ENCODE measurements around the gene AEBP1.

DNA sequence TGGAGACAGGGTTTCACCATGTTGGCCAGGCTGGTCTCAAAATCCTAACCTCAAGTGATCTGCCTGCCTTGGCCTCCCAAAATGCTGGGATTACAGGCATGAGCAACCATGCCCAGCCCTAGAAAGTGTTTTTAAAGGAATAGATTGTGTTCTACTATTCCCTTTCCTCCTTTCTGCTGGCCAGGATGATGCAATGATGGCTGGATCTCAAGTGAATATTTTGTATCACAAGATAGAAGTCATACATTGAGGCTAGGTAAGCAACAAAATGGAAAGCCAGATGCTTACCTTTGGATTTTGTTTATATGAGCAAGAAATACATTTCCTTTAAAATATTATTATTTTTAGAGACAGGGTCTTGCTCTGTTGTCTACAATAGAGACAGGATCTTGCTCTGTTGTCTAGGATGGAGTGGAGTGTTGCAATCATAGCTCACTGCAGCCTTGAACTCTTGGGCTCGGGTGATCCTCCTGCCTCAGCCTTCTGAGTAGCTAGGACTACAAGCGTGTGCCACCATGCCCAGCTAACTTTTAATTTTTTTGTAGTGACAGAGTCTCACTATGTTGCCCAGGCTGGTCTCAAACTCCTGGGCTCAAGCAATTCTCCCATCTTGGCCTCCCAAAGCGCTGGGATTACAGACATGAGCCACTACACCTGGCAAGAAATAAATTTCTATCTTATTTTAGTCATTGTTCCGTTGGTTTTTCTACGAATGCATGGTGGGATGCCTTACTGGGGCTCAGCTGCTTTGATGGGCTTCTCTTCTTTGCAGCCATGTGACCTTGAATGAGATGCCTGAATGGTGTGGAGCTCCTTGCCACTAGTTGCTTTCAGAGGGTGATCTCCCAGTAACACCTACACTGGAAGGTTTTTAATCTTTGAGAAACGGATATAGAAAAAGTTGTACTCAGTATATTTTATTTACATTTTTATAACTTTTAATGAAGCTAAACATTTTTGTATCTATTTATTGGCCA, 5.8 kb upstream of the AEBP1 start:
- TF ChIP-seq, protein P1, sequence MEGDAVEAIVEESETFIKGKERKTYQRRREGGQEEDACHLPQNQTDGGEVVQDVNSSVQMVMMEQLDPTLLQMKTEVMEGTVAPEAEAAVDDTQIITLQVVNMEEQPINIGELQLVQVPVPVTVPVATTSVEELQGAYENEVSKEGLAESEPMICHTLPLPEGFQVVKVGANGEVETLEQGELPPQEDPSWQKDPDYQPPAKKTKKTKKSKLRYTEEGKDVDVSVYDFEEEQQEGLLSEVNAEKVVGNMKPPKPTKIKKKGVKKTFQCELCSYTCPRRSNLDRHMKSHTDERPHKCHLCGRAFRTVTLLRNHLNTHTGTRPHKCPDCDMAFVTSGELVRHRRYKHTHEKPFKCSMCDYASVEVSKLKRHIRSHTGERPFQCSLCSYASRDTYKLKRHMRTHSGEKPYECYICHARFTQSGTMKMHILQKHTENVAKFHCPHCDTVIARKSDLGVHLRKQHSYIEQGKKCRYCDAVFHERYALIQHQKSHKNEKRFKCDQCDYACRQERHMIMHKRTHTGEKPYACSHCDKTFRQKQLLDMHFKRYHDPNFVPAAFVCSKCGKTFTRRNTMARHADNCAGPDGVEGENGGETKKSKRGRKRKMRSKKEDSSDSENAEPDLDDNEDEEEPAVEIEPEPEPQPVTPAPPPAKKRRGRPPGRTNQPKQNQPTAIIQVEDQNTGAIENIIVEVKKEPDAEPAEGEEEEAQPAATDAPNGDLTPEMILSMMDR (IDR thresholded peaks at IDR 0.05), result no peak
- TF ChIP-seq POLR2AphosphoS5 (IDR thresholded peaks at IDR 0.05) (no peak), EP300 (IDR thresholded peaks at IDR 0.05) (no peak)

All from esophagus muscularis mucosa (tissue), 4 donors.